Fibroblast of lung (primary cell): Measurements from ENCODE around the gene UBR4.

Experiments
- CTCF ChIP-seq, 2 donors: IDR thresholded peaks in 1 of 2; conservative IDR thresholded peaks in 1 of 2; 1 replicate in 1 of 2; 2 replicates in 1 of 2; pipeline ENCODE4 v1.5.1; 2011 to 2012; ENCODE audit warnings: low read length in 2 of 2, control low read depth in 1 of 2, inconsistent platforms in 1 of 2, low read depth in 1 of 2, mild to moderate bottlenecking in 1 of 2
- EZH2 ChIP-seq: IDR thresholded peaks from 2 replicates; pipeline ENCODE4 v1.5.1; 2012; ENCODE audit warnings: low read length, control low read depth, mild to moderate bottlenecking; ENCODE audit errors: missing control alignments

DNA sequence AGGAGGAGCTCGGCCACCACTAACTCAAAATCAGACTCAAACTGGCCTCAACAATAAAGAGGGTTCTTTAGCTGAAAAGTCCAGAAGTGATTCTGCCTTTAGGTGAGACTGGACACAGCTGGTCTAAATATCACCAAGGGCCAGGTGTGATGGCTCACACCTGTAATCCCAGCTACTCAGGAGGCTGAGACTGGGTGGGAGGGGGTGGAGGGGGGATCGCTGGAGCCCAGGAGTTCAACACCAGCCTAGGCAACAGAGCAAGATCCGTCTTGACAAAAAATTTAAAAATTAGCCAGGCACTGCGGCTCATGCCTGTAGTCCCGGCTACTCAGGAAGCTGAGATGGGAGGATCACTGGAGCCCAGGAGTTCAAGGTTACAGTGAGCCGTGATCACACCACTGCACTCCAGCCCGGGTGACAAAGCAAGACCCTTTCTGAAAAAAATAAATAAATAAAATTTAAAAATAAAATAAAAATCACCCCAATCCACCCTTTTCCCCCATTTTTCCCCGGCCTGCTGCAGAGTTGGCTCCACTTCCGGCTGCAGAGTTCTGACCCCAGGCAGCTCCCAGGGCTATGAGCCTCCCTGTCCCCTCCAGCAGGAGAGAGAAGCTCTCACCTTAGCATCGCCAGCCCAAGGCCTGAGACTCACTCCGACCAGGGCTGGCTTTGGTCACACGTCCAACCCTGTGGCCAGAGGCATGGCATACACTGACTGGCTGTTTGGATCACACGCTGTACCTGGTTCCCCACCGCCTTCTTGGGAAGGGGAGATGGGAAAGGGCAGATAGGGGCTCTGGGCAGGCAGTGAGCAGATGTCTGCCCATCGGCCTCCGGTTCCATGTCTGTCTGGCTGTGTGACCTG is 166.3 kb downstream of the UBR4 start:
- TF ChIP-seq EZH2 = no peak
- no peak for TF ChIP-seq CTCF (conservative IDR thresholded peaks at IDR 0.05 in 1 of 2, IDR thresholded peaks at IDR 0.05 in 1 of 2; ENCODE audit: low read depth in 1 of 2, low read length in 2 of 2)
